ENCODE data around the gene WDR36. TPM values are rescaled to one million over a fixed set of nuclear protein-coding genes. Genes with fewer than 3 reads are reported as not detected.

Gene WDR36
- total RNA-seq, 2 donors from 2014 or later: 11.9 to 16.1 TPM

GRCh38 chr5:111061618-111062017 is 30.5 kb upstream of the WDR36 start:
- Histone ChIP-seq H3K27ac (no peak overlapping the region), H3K4me3 (no peak overlapping the region), H3K9me3 (no peaks in the 10 kb centered on the region), H3K27me3 (peaks cover 0 to 8% of the 10 kb centered on the region in 2 donors), H3K4me1 (no peaks in the 10 kb centered on the region), H3K36me3 (replicated peaks in 1 of 2; ENCODE audit: insufficient read depth in 1 of 2, low read depth in 2 of 2) (no peaks in the 10 kb centered on the region)
- TF ChIP-seq CTCF (IDR thresholded peaks at IDR 0.05) (no peak), POLR2A (IDR thresholded peaks at IDR 0.05) (no peak)
- intact Hi-C loops (cut with DNase I): no loop called here
- DNase-seq (no peak), ATAC-seq (no peak)

GRCh38 chr5:111063709-111064322 is 28.3 kb upstream of the WDR36 start:
- no peak overlapping the region for H3K4me3 ChIP-seq
- ATAC-seq (no peak), DNase-seq (no peak)
- WGBS, 2 donors: 12 to 13% methylated on average over 3 of the region's 3 CpGs
- no peaks in the 10 kb centered on the region for H3K9me3 ChIP-seq
- H3K36me3 ChIP-seq (replicated peaks in 1 of 2; ENCODE audit: insufficient read depth in 1 of 2, low read depth in 2 of 2): no peaks in the 10 kb centered on the region
- no peak for TF ChIP-seq POLR2A (IDR thresholded peaks at IDR 0.05)
- TF ChIP-seq CTCF (IDR thresholded peaks at IDR 0.05): peak in 1 of 7 experiments; percentile 24
- H3K4me1 ChIP-seq: no peaks in the 10 kb centered on the region
- no peak overlapping the region for H3K27ac ChIP-seq
- H3K27me3 ChIP-seq: peaks cover 0 to 8% of the 10 kb centered on the region in 2 donors
- intact Hi-C loops (cut with DNase I): no loop called here

GRCh38 chr5:111066261-111066938 is 25.7 kb upstream of the WDR36 start:
- DNase-seq (no peak), ATAC-seq (no peak)
- Histone ChIP-seq H3K36me3 (replicated peaks in 1 of 2; ENCODE audit: insufficient read depth in 1 of 2, low read depth in 2 of 2) (no peaks in the 10 kb centered on the region), H3K4me3 (no peak overlapping the region), H3K9me3 (no peaks in the 10 kb centered on the region), H3K27ac (no peak overlapping the region), H3K4me1 (peaks cover 6% of the 10 kb centered on the region), H3K27me3 (peaks cover 0 to 4% of the 10 kb centered on the region in 2 donors)
- intact Hi-C loops (cut with DNase I): no loop called here
- 69 to 76% methylated on average over 2 of the region's 2 CpGs for WGBS, 2 donors
- no peak for TF ChIP-seq CTCF (IDR thresholded peaks at IDR 0.05)
- TF ChIP-seq POLR2A (IDR thresholded peaks at IDR 0.05): no peak

- H3K9me3 ChIP-seq: no peaks in the 10 kb centered on the region
- 50% methylated on average over 2 of the region's 2 CpGs for WGBS, 2 donors
- TF ChIP-seq POLR2A (IDR thresholded peaks at IDR 0.05): no peak
- no peak for TF ChIP-seq CTCF (IDR thresholded peaks at IDR 0.05)
- no peak overlapping the region for H3K27ac ChIP-seq
- ATAC-seq (no peak), DNase-seq (no peak)
- H3K36me3 ChIP-seq (replicated peaks in 1 of 2; ENCODE audit: insufficient read depth in 1 of 2, low read depth in 2 of 2): no peaks in the 10 kb centered on the region
- peaks cover 0 to 4% of the 10 kb centered on the region in 2 donors for H3K27me3 ChIP-seq
- intact Hi-C loops (cut with DNase I): no loop called here
- no peak overlapping the region for H3K4me3 ChIP-seq
- peaks cover 12% of the 10 kb centered on the region for H3K4me1 ChIP-seq
These were observed 23.9 kb upstream of the WDR36 start for GRCh38 chr5:111068213-111068612.

GRCh38 chr5:111069839-111070238 is 22.3 kb upstream of the WDR36 start:
- intact Hi-C loops (cut with DNase I): no loop called here
- Histone ChIP-seq H3K27me3 (peaks cover 0 to 4% of the 10 kb centered on the region in 2 donors), H3K4me1 (peaks cover 12% of the 10 kb centered on the region), H3K9me3 (no peaks in the 10 kb centered on the region), H3K36me3 (replicated peaks in 1 of 2; ENCODE audit: insufficient read depth in 1 of 2, low read depth in 2 of 2) (no peaks in the 10 kb centered on the region), H3K27ac (no peak overlapping the region), H3K4me3 (no peak overlapping the region)
- DNase-seq: no peak
- no peak for TF ChIP-seq CTCF (IDR thresholded peaks at IDR 0.05)
- no peak for TF ChIP-seq POLR2A (IDR thresholded peaks at IDR 0.05)
- no peak for ATAC-seq
- 14 to 19% methylated on average over 4 of the region's 4 CpGs for WGBS, 2 donors

All from body of pancreas (tissue), 4 donors.